HEK293 (cell line): Measurements from ENCODE around the gene RDX.

Experiments used
- CTCF ChIA-PET: fragments of 350-600 bp; formaldehyde crosslinking; extraction: SDS; loops from one replicate; lab custom pipeline; 2021; ENCODE audit warnings: antibody characterized with exemption; lab: Yijun Ruan, JAX
- POLR2A ChIA-PET: fragments of 300-600 bp; formaldehyde crosslinking; extraction: SDS; loops from one replicate; lab custom pipeline; 2020; ENCODE audit warnings: antibody characterized with exemption, inconsistent platforms; lab: Yijun Ruan, JAX
- H3K27ac ChIP-seq: fragments of 200-500 bp; sonication (Bioruptor generic); 2 replicates; pipeline ENCODE4 v1.5.1; 2014; ENCODE audit warnings: low read depth, low read length, control low read depth, inconsistent platforms; ENCODE audit errors: extremely low read depth
- H3K36me3 ChIP-seq, 2 experiments: fragments of 200-500 bp in 1 of 2; sonication (Bioruptor generic) in 1 of 2; 1 replicate in 1 of 2; 2 replicates in 1 of 2; pipeline ENCODE4 v1.5.1; 2014 to 2017; ENCODE audit warnings: inconsistent platforms in 2 of 2, low read length in 2 of 2; ENCODE audit not compliant: control insufficient read depth in 2 of 2, insufficient read depth in 1 of 2
- H3K4me1 ChIP-seq: fragments of 200-500 bp; sonication (Bioruptor generic); 2 replicates; pipeline ENCODE4 v1.5.1; 2014; ENCODE audit warnings: mild to moderate bottlenecking, low read length, inconsistent platforms; ENCODE audit not compliant: control insufficient read depth, insufficient read depth
- H3K4me3 ChIP-seq: 2 replicates; pipeline ENCODE4 v1.5.1; 2011; ENCODE audit warnings: low read depth, mild to moderate bottlenecking, control low read depth, low read length, moderate library complexity
- H3K9me3 ChIP-seq: fragments of 200-500 bp; sonication (Bioruptor generic); 2 replicates; pipeline ENCODE4 v1.5.1; 2014; ENCODE audit warnings: low read depth, low read length, inconsistent platforms; ENCODE audit not compliant: control insufficient read depth, insufficient read depth
- ATF2 ChIP-seq: fragments of 450-650 bp; formaldehyde crosslinking; IDR thresholded peaks from 2 replicates; pipeline ENCODE4 v1.5.1; 2016; ENCODE audit warnings: missing biosample characterization, missing genetic modification characterization, low read depth
- BCL11B ChIP-seq: fragments of 450-650 bp; formaldehyde crosslinking; IDR thresholded peaks from 2 replicates; pipeline ENCODE4 v1.5.1; 2016; ENCODE audit warnings: low read depth, missing biosample characterization, missing genetic modification characterization
- FEZF1 ChIP-seq: fragments of 450-650 bp; formaldehyde crosslinking; IDR thresholded peaks from 2 replicates; pipeline ENCODE4 v1.5.1; 2016; ENCODE audit warnings: missing biosample characterization, missing genetic modification characterization
- HOXD13 ChIP-seq: sonication (generic); formaldehyde crosslinking; IDR thresholded peaks from 2 replicates; pipeline ENCODE4 v1.8.0; 2022; ENCODE audit warnings: missing genetic modification reagents, borderline replicate concordance
- KLF9 ChIP-seq: fragments of 450-650 bp; formaldehyde crosslinking; IDR thresholded peaks from 2 replicates; pipeline ENCODE4 v1.5.1; 2016; ENCODE audit warnings: missing biosample characterization, missing genetic modification characterization, low read depth
- ZBTB17 ChIP-seq: fragments of 450-650 bp; formaldehyde crosslinking; IDR thresholded peaks from 2 replicates; pipeline ENCODE4 v1.5.1; 2016; ENCODE audit warnings: missing biosample characterization, missing genetic modification characterization
- ZBTB49 ChIP-seq: fragments of 450-650 bp; formaldehyde crosslinking; IDR thresholded peaks from 2 replicates; pipeline ENCODE4 v1.5.1; 2016; ENCODE audit warnings: missing biosample characterization, missing genetic modification characterization, low read depth
- ZNF211 ChIP-seq: fragments of 450-650 bp; formaldehyde crosslinking; IDR thresholded peaks from 2 replicates; pipeline ENCODE4 v1.5.1; 2016; ENCODE audit warnings: low read depth, missing biosample characterization, missing genetic modification characterization
- ZNF221 ChIP-seq: fragments of 450-650 bp; formaldehyde crosslinking; IDR thresholded peaks from 2 replicates; pipeline ENCODE4 v1.5.1; 2017; ENCODE audit warnings: missing biosample characterization, missing genetic modification characterization, borderline replicate concordance
- ZNF248 ChIP-seq: fragments of 450-650 bp; formaldehyde crosslinking; IDR thresholded peaks from 2 replicates; pipeline ENCODE4 v1.5.1; 2017; ENCODE audit warnings: missing biosample characterization, missing genetic modification characterization
- ZNF366 ChIP-seq: fragments of 450-650 bp; formaldehyde crosslinking; conservative IDR thresholded peaks from 2 replicates; pipeline ENCODE4 v1.5.1; 2016; ENCODE audit warnings: missing biosample characterization, missing genetic modification characterization
- ZNF426 ChIP-seq: fragments of 450-650 bp; formaldehyde crosslinking; IDR thresholded peaks from 2 replicates; pipeline ENCODE4 v1.5.1; 2017; ENCODE audit warnings: missing biosample characterization, missing genetic modification characterization, mild to moderate bottlenecking, inconsistent platforms, moderate library complexity
- ZNF521 ChIP-seq: fragments of 450-650 bp; formaldehyde crosslinking; IDR thresholded peaks from 2 replicates; pipeline ENCODE4 v1.5.1; 2017; ENCODE audit warnings: missing biosample characterization, mild to moderate bottlenecking, missing genetic modification characterization
- ZNF571 ChIP-seq: fragments of 450-650 bp; formaldehyde crosslinking; IDR thresholded peaks from 2 replicates; pipeline ENCODE4 v1.5.0; 2017; ENCODE audit warnings: missing biosample characterization, missing genetic modification characterization
- ZNF629 ChIP-seq: fragments of 450-650 bp; formaldehyde crosslinking; IDR thresholded peaks from 2 replicates; pipeline ENCODE4 v1.5.1; 2017; ENCODE audit warnings: missing biosample characterization, missing genetic modification characterization
- ZNF791 ChIP-seq: fragments of 450-650 bp; formaldehyde crosslinking; IDR thresholded peaks from 2 replicates; pipeline ENCODE4 v1.5.1; 2016; ENCODE audit warnings: missing biosample characterization, missing genetic modification characterization
- TF ChIP-seq, protein P1 (sequence below): fragments of 450-650 bp; formaldehyde crosslinking; IDR thresholded peaks from 2 replicates; pipeline ENCODE4 v1.5.1; 2016; ENCODE audit warnings: missing biosample characterization, missing genetic modification characterization, borderline replicate concordance
- TF ChIP-seq, protein P2 (sequence below): fragments of 450-650 bp; formaldehyde crosslinking; IDR thresholded peaks from 2 replicates; pipeline ENCODE4 v1.5.1; 2016; ENCODE audit warnings: missing biosample characterization, missing genetic modification characterization
- TF ChIP-seq, protein P3 (sequence below): fragments of 450-650 bp; formaldehyde crosslinking; IDR thresholded peaks from 2 replicates; pipeline ENCODE4 v1.5.1; 2016; ENCODE audit warnings: missing biosample characterization, missing genetic modification characterization
- TF ChIP-seq, protein P4 (sequence below): fragments of 450-650 bp; formaldehyde crosslinking; IDR thresholded peaks from 2 replicates; pipeline ENCODE4 v1.5.1; 2017; ENCODE audit warnings: missing biosample characterization, mild to moderate bottlenecking, missing genetic modification characterization, moderate library complexity

Gene RDX

GRCh38 chr11:110174645-110175310 lies 121.6 kb downstream of the RDX start:
- H3K9me3 ChIP-seq: no peaks in the 10 kb centered on the region
- CTCF ChIA-PET: interaction anchor here (0.6 to 3.4 kb wide), 19 partner anchors 7 to 1759 kb away, joined by 3 to 24 read pairs (median 3); no protein-coding TSS in a partner anchor
- no peaks in the 10 kb centered on the region for H3K4me1 ChIP-seq
- no peak overlapping the region for H3K27ac ChIP-seq
- POLR2A ChIA-PET: no interaction called here
- no peak overlapping the region for H3K4me3 ChIP-seq
- no peaks in the 10 kb centered on the region for H3K36me3 ChIP-seq
- TF ChIP-seq, protein P1, sequence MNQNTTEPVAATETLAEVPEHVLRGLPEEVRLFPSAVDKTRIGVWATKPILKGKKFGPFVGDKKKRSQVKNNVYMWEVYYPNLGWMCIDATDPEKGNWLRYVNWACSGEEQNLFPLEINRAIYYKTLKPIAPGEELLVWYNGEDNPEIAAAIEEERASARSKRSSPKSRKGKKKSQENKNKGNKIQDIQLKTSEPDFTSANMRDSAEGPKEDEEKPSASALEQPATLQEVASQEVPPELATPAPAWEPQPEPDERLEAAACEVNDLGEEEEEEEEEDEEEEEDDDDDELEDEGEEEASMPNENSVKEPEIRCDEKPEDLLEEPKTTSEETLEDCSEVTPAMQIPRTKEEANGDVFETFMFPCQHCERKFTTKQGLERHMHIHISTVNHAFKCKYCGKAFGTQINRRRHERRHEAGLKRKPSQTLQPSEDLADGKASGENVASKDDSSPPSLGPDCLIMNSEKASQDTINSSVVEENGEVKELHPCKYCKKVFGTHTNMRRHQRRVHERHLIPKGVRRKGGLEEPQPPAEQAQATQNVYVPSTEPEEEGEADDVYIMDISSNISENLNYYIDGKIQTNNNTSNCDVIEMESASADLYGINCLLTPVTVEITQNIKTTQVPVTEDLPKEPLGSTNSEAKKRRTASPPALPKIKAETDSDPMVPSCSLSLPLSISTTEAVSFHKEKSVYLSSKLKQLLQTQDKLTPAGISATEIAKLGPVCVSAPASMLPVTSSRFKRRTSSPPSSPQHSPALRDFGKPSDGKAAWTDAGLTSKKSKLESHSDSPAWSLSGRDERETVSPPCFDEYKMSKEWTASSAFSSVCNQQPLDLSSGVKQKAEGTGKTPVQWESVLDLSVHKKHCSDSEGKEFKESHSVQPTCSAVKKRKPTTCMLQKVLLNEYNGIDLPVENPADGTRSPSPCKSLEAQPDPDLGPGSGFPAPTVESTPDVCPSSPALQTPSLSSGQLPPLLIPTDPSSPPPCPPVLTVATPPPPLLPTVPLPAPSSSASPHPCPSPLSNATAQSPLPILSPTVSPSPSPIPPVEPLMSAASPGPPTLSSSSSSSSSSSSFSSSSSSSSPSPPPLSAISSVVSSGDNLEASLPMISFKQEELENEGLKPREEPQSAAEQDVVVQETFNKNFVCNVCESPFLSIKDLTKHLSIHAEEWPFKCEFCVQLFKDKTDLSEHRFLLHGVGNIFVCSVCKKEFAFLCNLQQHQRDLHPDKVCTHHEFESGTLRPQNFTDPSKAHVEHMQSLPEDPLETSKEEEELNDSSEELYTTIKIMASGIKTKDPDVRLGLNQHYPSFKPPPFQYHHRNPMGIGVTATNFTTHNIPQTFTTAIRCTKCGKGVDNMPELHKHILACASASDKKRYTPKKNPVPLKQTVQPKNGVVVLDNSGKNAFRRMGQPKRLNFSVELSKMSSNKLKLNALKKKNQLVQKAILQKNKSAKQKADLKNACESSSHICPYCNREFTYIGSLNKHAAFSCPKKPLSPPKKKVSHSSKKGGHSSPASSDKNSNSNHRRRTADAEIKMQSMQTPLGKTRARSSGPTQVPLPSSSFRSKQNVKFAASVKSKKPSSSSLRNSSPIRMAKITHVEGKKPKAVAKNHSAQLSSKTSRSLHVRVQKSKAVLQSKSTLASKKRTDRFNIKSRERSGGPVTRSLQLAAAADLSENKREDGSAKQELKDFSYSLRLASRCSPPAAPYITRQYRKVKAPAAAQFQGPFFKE (tag by site-specific recombination): no peak
- TF ChIP-seq, protein P2, sequence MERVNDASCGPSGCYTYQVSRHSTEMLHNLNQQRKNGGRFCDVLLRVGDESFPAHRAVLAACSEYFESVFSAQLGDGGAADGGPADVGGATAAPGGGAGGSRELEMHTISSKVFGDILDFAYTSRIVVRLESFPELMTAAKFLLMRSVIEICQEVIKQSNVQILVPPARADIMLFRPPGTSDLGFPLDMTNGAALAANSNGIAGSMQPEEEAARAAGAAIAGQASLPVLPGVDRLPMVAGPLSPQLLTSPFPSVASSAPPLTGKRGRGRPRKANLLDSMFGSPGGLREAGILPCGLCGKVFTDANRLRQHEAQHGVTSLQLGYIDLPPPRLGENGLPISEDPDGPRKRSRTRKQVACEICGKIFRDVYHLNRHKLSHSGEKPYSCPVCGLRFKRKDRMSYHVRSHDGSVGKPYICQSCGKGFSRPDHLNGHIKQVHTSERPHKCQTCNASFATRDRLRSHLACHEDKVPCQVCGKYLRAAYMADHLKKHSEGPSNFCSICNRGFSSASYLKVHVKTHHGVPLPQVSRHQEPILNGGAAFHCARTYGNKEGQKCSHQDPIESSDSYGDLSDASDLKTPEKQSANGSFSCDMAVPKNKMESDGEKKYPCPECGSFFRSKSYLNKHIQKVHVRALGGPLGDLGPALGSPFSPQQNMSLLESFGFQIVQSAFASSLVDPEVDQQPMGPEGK (tag by site-specific recombination): no peak
- TF ChIP-seq ZNF629 (no peak), ZNF221 (tag by site-specific recombination) (no peak), ZNF791 (tag by site-specific recombination) (no peak), ZNF248 (tag by site-specific recombination) (no peak), KLF9 (tag by site-specific recombination) (no peak), ZNF571 (tag by site-specific recombination) (no peak), ZNF211 (tag by site-specific recombination) (no peak), BCL11B (no peak), ZNF426 (no peak), ZNF366 (no peak), HOXD13 (no peak), ZBTB49 (no peak), ZBTB17 (tag by site-specific recombination) (no peak), ZNF521 (tag by site-specific recombination) (no peak), FEZF1 (tag by site-specific recombination) (no peak), ATF2 (tag by site-specific recombination) (no peak)
- TF ChIP-seq, protein P3, sequence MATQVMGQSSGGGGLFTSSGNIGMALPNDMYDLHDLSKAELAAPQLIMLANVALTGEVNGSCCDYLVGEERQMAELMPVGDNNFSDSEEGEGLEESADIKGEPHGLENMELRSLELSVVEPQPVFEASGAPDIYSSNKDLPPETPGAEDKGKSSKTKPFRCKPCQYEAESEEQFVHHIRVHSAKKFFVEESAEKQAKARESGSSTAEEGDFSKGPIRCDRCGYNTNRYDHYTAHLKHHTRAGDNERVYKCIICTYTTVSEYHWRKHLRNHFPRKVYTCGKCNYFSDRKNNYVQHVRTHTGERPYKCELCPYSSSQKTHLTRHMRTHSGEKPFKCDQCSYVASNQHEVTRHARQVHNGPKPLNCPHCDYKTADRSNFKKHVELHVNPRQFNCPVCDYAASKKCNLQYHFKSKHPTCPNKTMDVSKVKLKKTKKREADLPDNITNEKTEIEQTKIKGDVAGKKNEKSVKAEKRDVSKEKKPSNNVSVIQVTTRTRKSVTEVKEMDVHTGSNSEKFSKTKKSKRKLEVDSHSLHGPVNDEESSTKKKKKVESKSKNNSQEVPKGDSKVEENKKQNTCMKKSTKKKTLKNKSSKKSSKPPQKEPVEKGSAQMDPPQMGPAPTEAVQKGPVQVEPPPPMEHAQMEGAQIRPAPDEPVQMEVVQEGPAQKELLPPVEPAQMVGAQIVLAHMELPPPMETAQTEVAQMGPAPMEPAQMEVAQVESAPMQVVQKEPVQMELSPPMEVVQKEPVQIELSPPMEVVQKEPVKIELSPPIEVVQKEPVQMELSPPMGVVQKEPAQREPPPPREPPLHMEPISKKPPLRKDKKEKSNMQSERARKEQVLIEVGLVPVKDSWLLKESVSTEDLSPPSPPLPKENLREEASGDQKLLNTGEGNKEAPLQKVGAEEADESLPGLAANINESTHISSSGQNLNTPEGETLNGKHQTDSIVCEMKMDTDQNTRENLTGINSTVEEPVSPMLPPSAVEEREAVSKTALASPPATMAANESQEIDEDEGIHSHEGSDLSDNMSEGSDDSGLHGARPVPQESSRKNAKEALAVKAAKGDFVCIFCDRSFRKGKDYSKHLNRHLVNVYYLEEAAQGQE (tag by site-specific recombination): no peak
- TF ChIP-seq, protein P4, sequence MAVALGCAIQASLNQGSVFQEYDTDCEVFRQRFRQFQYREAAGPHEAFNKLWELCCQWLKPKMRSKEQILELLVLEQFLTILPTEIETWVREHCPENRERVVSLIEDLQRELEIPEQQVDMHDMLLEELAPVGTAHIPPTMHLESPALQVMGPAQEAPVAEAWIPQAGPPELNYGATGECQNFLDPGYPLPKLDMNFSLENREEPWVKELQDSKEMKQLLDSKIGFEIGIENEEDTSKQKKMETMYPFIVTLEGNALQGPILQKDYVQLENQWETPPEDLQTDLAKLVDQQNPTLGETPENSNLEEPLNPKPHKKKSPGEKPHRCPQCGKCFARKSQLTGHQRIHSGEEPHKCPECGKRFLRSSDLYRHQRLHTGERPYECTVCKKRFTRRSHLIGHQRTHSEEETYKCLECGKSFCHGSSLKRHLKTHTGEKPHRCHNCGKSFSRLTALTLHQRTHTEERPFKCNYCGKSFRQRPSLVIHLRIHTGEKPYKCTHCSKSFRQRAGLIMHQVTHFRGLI: no peak
